GM23338 (cell line): ENCODE measurements around the gene KIF19. TPM values are rescaled to one million over a fixed set of nuclear protein-coding genes. Genes with fewer than 3 reads are reported as not detected.

Experiments used
- ATAC-seq: fragments of 200-7000 bp; cut with Tn5 transposase; 3 replicates; pipeline ENCODE4 v1.9.1; 2020
- DNase-seq: peaks from one replicate; pipeline ENCODE4 v3.0.0-alpha.2; 2015; ENCODE audit warnings: low spot score
- H2AFZ ChIP-seq: fragments of 200-600 bp; sonication (generic); 2 replicates; pipeline ENCODE4 v1.8.0; 2016; ENCODE audit warnings: antibody characterized with exemption, mild to moderate bottlenecking, moderate library complexity
- H3F3A ChIP-seq: fragments of 200-600 bp; sonication (generic); replicated peaks from 2 replicates; pipeline ENCODE4 v1.8.0; 2017; ENCODE audit warnings: antibody characterized with exemption, mixed run types, low read depth
- H3K27ac ChIP-seq: fragments of 200-600 bp; sonication (generic); 2 replicates; pipeline ENCODE4 v1.6.1; 2016; ENCODE audit warnings: low read depth
- H3K27me3 ChIP-seq: fragments of 200-600 bp; sonication (generic); 2 replicates; pipeline ENCODE4 v1.8.0; 2016; ENCODE audit warnings: mild to moderate bottlenecking, mixed run types, moderate library complexity; ENCODE audit not compliant: insufficient read depth
- H3K36me3 ChIP-seq: fragments of 200-600 bp; sonication (generic); 2 replicates; pipeline ENCODE4 v1.8.0; 2016; ENCODE audit warnings: mild to moderate bottlenecking; ENCODE audit not compliant: insufficient read depth
- H3K4me1 ChIP-seq: fragments of 200-600 bp; sonication (generic); 2 replicates; pipeline ENCODE4 v1.8.0; 2016; ENCODE audit warnings: mild to moderate bottlenecking, moderate library complexity; ENCODE audit not compliant: insufficient read depth
- H3K4me2 ChIP-seq: fragments of 200-600 bp; sonication (generic); 2 replicates; pipeline ENCODE4 v1.7.1; 2017; ENCODE audit warnings: mixed run types
- H3K4me3 ChIP-seq: fragments of 200-600 bp; sonication (generic); 2 replicates; pipeline ENCODE4 v1.6.1; 2016; ENCODE audit warnings: mixed run types
- H3K79me2 ChIP-seq: fragments of 200-600 bp; sonication (generic); replicated peaks from 2 replicates; pipeline ENCODE4 v1.8.0; 2017; ENCODE audit warnings: mild to moderate bottlenecking; ENCODE audit not compliant: insufficient read depth
- H3K9me2 ChIP-seq: fragments of 200-600 bp; sonication (generic); 2 replicates; pipeline ENCODE4 v1.8.0; 2017; ENCODE audit not compliant: insufficient read depth
- H4K20me1 ChIP-seq: fragments of 200-600 bp; sonication (generic); replicated peaks from 2 replicates; pipeline ENCODE4 v1.8.0; 2017; ENCODE audit warnings: mild to moderate bottlenecking; ENCODE audit not compliant: insufficient read depth
- H3K27ac Mint-ChIP-seq: 2 replicates; pipeline ENCODE4 v1.8.0; 2020; ENCODE audit warnings: inconsistent platforms, mild to moderate bottlenecking, moderate library complexity, mixed read lengths
- H3K27me3 Mint-ChIP-seq: 3 replicates; pipeline ENCODE4 v1.8.0; 2022; ENCODE audit warnings: low read depth, mild to moderate bottlenecking, moderate library complexity, mixed read lengths, inconsistent platforms; ENCODE audit not compliant: insufficient read depth, poor library complexity
- H3K36me3 Mint-ChIP-seq: 3 replicates; pipeline ENCODE4 v1.8.0; 2021; ENCODE audit warnings: low read depth, mild to moderate bottlenecking, inconsistent platforms, moderate library complexity, mixed read lengths
- H3K4me1 Mint-ChIP-seq: 3 replicates; pipeline ENCODE4 v1.8.0; 2020; ENCODE audit warnings: mild to moderate bottlenecking, inconsistent platforms, mixed read lengths
- H3K4me3 Mint-ChIP-seq: 3 replicates; pipeline ENCODE4 v1.8.0; 2021; ENCODE audit warnings: moderate library complexity, mild to moderate bottlenecking, inconsistent platforms, mixed read lengths
- H3K9me3 Mint-ChIP-seq: 3 replicates; pipeline ENCODE4 v1.8.0; 2020; ENCODE audit warnings: moderate library complexity, mild to moderate bottlenecking, inconsistent platforms, mixed read lengths
- CREB1 ChIP-seq: fragments of 250-450 bp; sonication (Bioruptor Pico); IDR thresholded peaks from 2 replicates; pipeline ENCODE4 v1.5.0; 2020; ENCODE audit warnings: low read depth, mild to moderate bottlenecking, moderate library complexity
- CTCF ChIP-seq, 2 experiments: fragments of 200-600 bp in 1 of 2; sonication (generic) in 1 of 2; conservative IDR thresholded peaks; 2 replicates each; pipeline versions ENCODE4 v1.5.1 to v1.6.1; 2016 to 2017; ENCODE audit warnings: antibody characterized with exemption in 2 of 2, low read depth in 2 of 2, mild to moderate bottlenecking in 2 of 2, moderate library complexity in 1 of 2
- ETS1 ChIP-seq: IDR thresholded peaks from 2 replicates; pipeline ENCODE4 v1.6.1; 2016; ENCODE audit warnings: antibody characterized with exemption
- EZH2 ChIP-seq: fragments of 200-600 bp; sonication (generic); IDR thresholded peaks from one replicate; pipeline ENCODE4 v1.8.0; 2017; ENCODE audit warnings: antibody characterized with exemption, mild to moderate bottlenecking, low read depth; ENCODE audit not compliant: unreplicated experiment
- JUNB ChIP-seq: IDR thresholded peaks from one replicate; pipeline ENCODE4 v1.6.1; 2016; ENCODE audit warnings: antibody characterized with exemption; ENCODE audit not compliant: unreplicated experiment
- POLR2AphosphoS5 ChIP-seq: IDR thresholded peaks from 2 replicates; pipeline ENCODE4 v1.6.1; 2016; ENCODE audit warnings: antibody characterized with exemption, low read depth
- REST ChIP-seq: IDR thresholded peaks from one replicate; pipeline ENCODE4 v1.6.1; 2018; ENCODE audit warnings: antibody characterized with exemption; ENCODE audit not compliant: unreplicated experiment
- STAT1 ChIP-seq: IDR thresholded peaks from one replicate; pipeline ENCODE4 v1.6.1; 2016; ENCODE audit warnings: antibody characterized with exemption; ENCODE audit not compliant: unreplicated experiment
- ZNF331 ChIP-seq: fragments of 250-450 bp; sonication (Bioruptor Pico); IDR thresholded peaks from 2 replicates; pipeline ENCODE4 v1.5.0; 2020; ENCODE audit warnings: low read depth, mild to moderate bottlenecking, moderate library complexity
- polyA plus RNA-seq: library from polyadenylated mRNA; unstranded; fragments of >200 nt; fragmentation: Nextera tagmentation; extraction: Ambion mirVana; gene quantifications from 2 replicates; pipeline ENCODE4 v1.2.1, GENCODE V29; 2016
- total RNA-seq: library from RNA; depleted of rRNA; stranded (reverse); fragments of >200 nt; shearing (Covaris generic); gene quantifications from 2 replicates; pipeline ENCODE4 v1.2.3, GENCODE V29; 2014

KIF19 gene
- total and polyA plus RNA-seq, 2 experiments from 2014 or later: 0.35 to 0.36 TPM

GRCh38 chr17:74317071-74317470 lies 9.0 kb upstream of the KIF19 start:
- Mint-ChIP-seq H3K4me3 (no peak overlapping the region), H3K27ac (no peak overlapping the region), H3K9me3 (peaks cover 6% of the 10 kb centered on the region; the same call in 2 of the 3 replicates), H3K36me3 (no peaks in the 10 kb centered on the region), H3K27me3 (peaks cover 11% of the 10 kb centered on the region), H3K4me1 (no peaks in the 10 kb centered on the region)
- H4K20me1 ChIP-seq: no peaks in the 10 kb centered on the region
- no peaks in the 10 kb centered on the region for H3K36me3 ChIP-seq
- no peak for DNase-seq
- no peak overlapping the region for H3K4me3 ChIP-seq
- no peak for ATAC-seq
- no peaks in the 10 kb centered on the region for H3K27me3 ChIP-seq
- no peaks in the 10 kb centered on the region for H3K9me2 ChIP-seq
- no peak overlapping the region for H2AFZ ChIP-seq
- no peak overlapping the region for H3K4me2 ChIP-seq
- no peaks in the 10 kb centered on the region for H3F3A ChIP-seq
- TF ChIP-seq EZH2 (no peak), ZNF331 (CRISPR knock-in tag) (no peak), CREB1 (CRISPR knock-in tag) (no peak), REST (no peak), CTCF (conservative IDR thresholded peaks at IDR 0.05; ENCODE audit: low read depth in 2 of 2) (no peak)
- no peaks in the 10 kb centered on the region for H3K4me1 ChIP-seq
- H3K27ac ChIP-seq: no peak overlapping the region
- H3K79me2 ChIP-seq: no peaks in the 10 kb centered on the region

- ATAC-seq: no peak
- Histone ChIP-seq H3K4me3 (no peak overlapping the region), H3K9me2 (no peaks in the 10 kb centered on the region), H4K20me1 (no peaks in the 10 kb centered on the region), H3K27me3 (no peaks in the 10 kb centered on the region), H3F3A (no peaks in the 10 kb centered on the region), H3K4me1 (no peaks in the 10 kb centered on the region), H2AFZ (no peak overlapping the region), H3K27ac (no peak overlapping the region), H3K36me3 (no peaks in the 10 kb centered on the region), H3K4me2 (no peak overlapping the region), H3K79me2 (no peaks in the 10 kb centered on the region)
- no peak overlapping the region for H3K4me3 Mint-ChIP-seq
- H3K36me3 Mint-ChIP-seq: no peaks in the 10 kb centered on the region
- H3K27me3 Mint-ChIP-seq: peaks cover 13% of the 10 kb centered on the region
- no peak overlapping the region for H3K27ac Mint-ChIP-seq
- no peak for DNase-seq
- H3K9me3 Mint-ChIP-seq: no peaks in the 10 kb centered on the region; the same call in 2 of the 3 replicates
- H3K4me1 Mint-ChIP-seq: no peaks in the 10 kb centered on the region
- no peak for TF ChIP-seq POLR2AphosphoS5
- no peak for TF ChIP-seq CREB1 (CRISPR knock-in tag)
- no peak for TF ChIP-seq ETS1
- TF ChIP-seq CTCF (conservative IDR thresholded peaks at IDR 0.05; ENCODE audit: low read depth in 2 of 2): no peak
- TF ChIP-seq STAT1: no peak
- no peak for TF ChIP-seq JUNB
Observed at GRCh38 chr17:74318391-74318790, 7.6 kb upstream of the KIF19 start.
